ENCODE results near the gene GPAM.
A peak's percentile ranks its signal among the peaks of the same experiment; 100 is the strongest.
"Not testable (repeated sequence)": the region's sequence is repeated elsewhere in the genome, so short reads cannot be mapped to it uniquely, and the experiment has no call there.

The GPAM gene

GRCh38 chr10:112183329-112184051, at the start of gene GPAM:
TSS of gene GPAM (minus strand) at chr10:112183765. CDS start at chr10:112181784, 1,981 bp downstream.
- peak; percentile 99 for DNase-seq (ENCODE audit: low read depth)

- DNase-seq (ENCODE audit: low read depth): no peak
These were observed 49.1 kb upstream of the GPAM start for GRCh38 chr10:112232670-112233069.

GRCh38 chr10:112231602-112232400, 48.2 kb upstream of the GPAM start:
- DNase-seq (ENCODE audit: low read depth): no peak

- DNase-seq (ENCODE audit: low read depth): no peak
These were observed 46.9 kb upstream of the GPAM start for GRCh38 chr10:112230325-112230988.

- DNase-seq (ENCODE audit: low read depth): no peak
These were observed 46.3 kb upstream of the GPAM start for GRCh38 chr10:112229901-112230300.

GRCh38 chr10:112229096-112229495, 45.5 kb upstream of the GPAM start:
- no peak for DNase-seq (ENCODE audit: low read depth)

- not testable (repeated sequence) for DNase-seq (ENCODE audit: low read depth)
These were observed 45.0 kb upstream of the GPAM start for GRCh38 chr10:112228366-112229088.

GRCh38 chr10:112227331-112227987, 43.9 kb upstream of the GPAM start:
- DNase-seq (ENCODE audit: low read depth): no peak

- DNase-seq (ENCODE audit: low read depth): no peak
These were observed 43.1 kb upstream of the GPAM start for GRCh38 chr10:112226439-112227248.

- no peak for DNase-seq (ENCODE audit: low read depth)
These were observed 42.3 kb upstream of the GPAM start for GRCh38 chr10:112225771-112226438.

- no peak for DNase-seq (ENCODE audit: low read depth)
These were observed 41.5 kb upstream of the GPAM start for GRCh38 chr10:112224933-112225529.

GRCh38 chr10:112223725-112224124, 40.2 kb upstream of the GPAM start:
- no peak for DNase-seq (ENCODE audit: low read depth)

- DNase-seq (ENCODE audit: low read depth): no peak
These were observed 39.2 kb upstream of the GPAM start for GRCh38 chr10:112222799-112223198.

- DNase-seq (ENCODE audit: low read depth): no peak
These were observed 38.0 kb upstream of the GPAM start for GRCh38 chr10:112221545-112221944.

- DNase-seq (ENCODE audit: low read depth): no peak
These were observed 35.4 kb upstream of the GPAM start for GRCh38 chr10:112218960-112219359.

GRCh38 chr10:112218036-112218390, 34.4 kb upstream of the GPAM start:
- DNase-seq (ENCODE audit: low read depth): no peak

- DNase-seq (ENCODE audit: low read depth): no peak
These were observed 33.9 kb upstream of the GPAM start for GRCh38 chr10:112217386-112218035.

- DNase-seq (ENCODE audit: low read depth): no peak
These were observed 33.4 kb upstream of the GPAM start for GRCh38 chr10:112216966-112217365.

GRCh38 chr10:112216151-112216550, 32.6 kb upstream of the GPAM start:
- no peak for DNase-seq (ENCODE audit: low read depth)

Data from stimulated activated CD8-positive, alpha-beta memory T cell treated with anti-CD3 and anti-CD28 coated beads, Interleukin-4, amount 100 ng/mL, for 24 hours (primary cell).